Activated CD4-positive, alpha-beta T cell treated with anti-CD3 and anti-CD28 coated beads, Interleukin-2, amount 50 U/mL, for 1 hour (primary cell): ENCODE results near the gene GTPBP2.
"Not testable (repeated sequence)": the region's sequence is repeated elsewhere in the genome, so short reads cannot be mapped to it uniquely, and the experiment has no call there.

Source experiments
- DNase-seq: peaks from one replicate; pipeline ENCODE4 v3.0.0-alpha.2; 2020

The GTPBP2 gene

GRCh38 chr6:43622541-43622940 lies 6.5 kb downstream of the GTPBP2 start:
- no peak for DNase-seq

- no peak for DNase-seq
Measured at GRCh38 chr6:43621836-43622180, 7.3 kb downstream of the GTPBP2 start.

- DNase-seq: no peak
Measured at GRCh38 chr6:43621078-43621835, 7.8 kb downstream of the GTPBP2 start.

- no peak for DNase-seq
Measured at GRCh38 chr6:43616725-43617472, 12.2 kb downstream of the GTPBP2 start.

- no peak for DNase-seq
Measured at GRCh38 chr6:43614396-43614730, 14.7 kb downstream of the GTPBP2 start.

- DNase-seq: no peak
Measured at GRCh38 chr6:43613721-43614395, 15.2 kb downstream of the GTPBP2 start.

- DNase-seq: no peak
Measured at GRCh38 chr6:43610431-43610830, 18.6 kb downstream of the GTPBP2 start.

- DNase-seq: no peak
Measured at GRCh38 chr6:43609402-43609801, 19.7 kb downstream of the GTPBP2 start.

GRCh38 chr6:43608807-43609206 lies 20.3 kb downstream of the GTPBP2 start:
- DNase-seq: no peak

GRCh38 chr6:43608310-43608763 lies 20.7 kb downstream of the GTPBP2 start:
- DNase-seq: peak; percentile 58

GRCh38 chr6:43606019-43606418 lies 23.0 kb downstream of the GTPBP2 start:
- no peak for DNase-seq

- no peak for DNase-seq
Measured at GRCh38 chr6:43604174-43604573, 24.9 kb downstream of the GTPBP2 start.

GRCh38 chr6:43600595-43600994 lies 28.5 kb downstream of the GTPBP2 start:
- no peak for DNase-seq

- no peak for DNase-seq
Measured at GRCh38 chr6:43593938-43594337, 35.1 kb downstream of the GTPBP2 start.

GRCh38 chr6:43589564-43589963 lies 39.5 kb downstream of the GTPBP2 start:
- not testable (repeated sequence) for DNase-seq

GRCh38 chr6:43588194-43588593 lies 40.9 kb downstream of the GTPBP2 start:
- DNase-seq: no peak

GRCh38 chr6:43584892-43585570 lies 44.0 kb downstream of the GTPBP2 start:
- DNase-seq: peak; percentile 4

- no peak for DNase-seq
Measured at GRCh38 chr6:43582911-43583310, 46.2 kb downstream of the GTPBP2 start.

GRCh38 chr6:43579171-43579570 lies 49.9 kb downstream of the GTPBP2 start:
- no peak for DNase-seq

- DNase-seq: no peak
Measured at GRCh38 chr6:43578748-43579147, 50.3 kb downstream of the GTPBP2 start.

GRCh38 chr6:43575772-43576551 lies 53.1 kb downstream of the GTPBP2 start, which contains the start of the genes POLH and XPO5:
TSS of gene POLH (plus strand) at chr6:43576185. CDS start at chr6:43582320, 6,135 bp downstream.
TSS of gene XPO5 (minus strand) at chr6:43576038. CDS start at chr6:43575864, 174 bp downstream.
- DNase-seq: peak; percentile 89

- DNase-seq: no peak
Measured at GRCh38 chr6:43575105-43575771, 53.8 kb downstream of the GTPBP2 start.
